Fibroblast of lung (primary cell): Measurements from ENCODE around the gene SMTN. TPM values are rescaled to one million over a fixed set of nuclear protein-coding genes. Genes with fewer than 3 reads are reported as not detected.

Experiments used
- DNase-seq, 2 donors: peaks; one replicate each; pipeline versions ENCODE4 v3.0.0 to v3.0.0-alpha.2; 2010; ENCODE audit warnings: low read depth in 2 of 2
- H2AFZ ChIP-seq: 2 replicates; pipeline ENCODE4 v1.5.1; 2012; ENCODE audit warnings: low read length, control low read depth, inconsistent platforms
- H3K27ac ChIP-seq: 2 replicates; pipeline ENCODE4 v1.5.1; 2011; ENCODE audit warnings: low read length, control low read depth; ENCODE audit not compliant: insufficient read depth
- H3K27me3 ChIP-seq: 2 replicates; pipeline ENCODE4 v1.5.1; 2011; ENCODE audit warnings: mild to moderate bottlenecking, low read length; ENCODE audit not compliant: control insufficient read depth, insufficient read depth
- H3K36me3 ChIP-seq: 2 replicates; pipeline ENCODE4 v1.5.1; 2011; ENCODE audit warnings: low read length; ENCODE audit not compliant: control insufficient read depth, insufficient read depth
- H3K4me1 ChIP-seq: 2 replicates; pipeline ENCODE4 v1.5.1; 2011; ENCODE audit warnings: low read length; ENCODE audit not compliant: control insufficient read depth, insufficient read depth; ENCODE audit errors: extremely low read depth
- H3K4me2 ChIP-seq: 2 replicates; pipeline ENCODE4 v1.5.1; 2011; ENCODE audit warnings: low read length, control low read depth; ENCODE audit not compliant: insufficient read depth; ENCODE audit errors: extremely low read depth
- H3K4me3 ChIP-seq, 4 experiments: fragments of 200-600 bp in 1 of 4; sonication (generic) in 1 of 4; replicated peaks in 1 of 4; 2 replicates each; pipeline ENCODE4 v1.5.1; 2011 to 2016; ENCODE audit warnings: low read length in 4 of 4, low read depth in 3 of 4, mild to moderate bottlenecking in 3 of 4, control low read depth in 2 of 4, inconsistent platforms in 1 of 4, mixed read lengths in 1 of 4; ENCODE audit not compliant: insufficient read depth in 1 of 4; ENCODE audit errors: control extremely low read depth in 1 of 4
- H3K79me2 ChIP-seq: 2 replicates; pipeline ENCODE4 v1.5.1; 2012; ENCODE audit warnings: mild to moderate bottlenecking, low read length, inconsistent platforms; ENCODE audit not compliant: control insufficient read depth, insufficient read depth
- H3K9ac ChIP-seq: 2 replicates; pipeline ENCODE4 v1.5.1; 2011; ENCODE audit warnings: mild to moderate bottlenecking, low read length, control low read depth; ENCODE audit not compliant: insufficient read depth
- H3K9me3 ChIP-seq: 2 replicates; pipeline ENCODE4 v1.5.1; 2012; ENCODE audit warnings: low read depth, low read length; ENCODE audit not compliant: control insufficient read depth, insufficient read depth
- H4K20me1 ChIP-seq: 2 replicates; pipeline ENCODE4 v1.5.1; 2011; ENCODE audit warnings: low read length; ENCODE audit not compliant: control insufficient read depth, insufficient read depth; ENCODE audit errors: extremely low read depth
- CTCF ChIP-seq, 2 donors: IDR thresholded peaks in 1 of 2; conservative IDR thresholded peaks in 1 of 2; 1 replicate in 1 of 2; 2 replicates in 1 of 2; pipeline ENCODE4 v1.5.1; 2011 to 2012; ENCODE audit warnings: low read length in 2 of 2, control low read depth in 1 of 2, inconsistent platforms in 1 of 2, low read depth in 1 of 2, mild to moderate bottlenecking in 1 of 2
- EZH2 ChIP-seq: IDR thresholded peaks from 2 replicates; pipeline ENCODE4 v1.5.1; 2012; ENCODE audit warnings: low read length, control low read depth, mild to moderate bottlenecking; ENCODE audit errors: missing control alignments
- polyA minus RNA-seq: library from RNA; depleted of rRNA, polyadenylated mRNA; stranded (reverse); fragments of >200 nt; gene quantifications from 2 replicates; pipeline ENCODE4 v1.2.3, GENCODE V29; 2011; ENCODE audit warnings: low replicate concordance
- polyA plus RNA-seq, 2 donors: library from polyadenylated mRNA; depleted of rRNA in 1 of 2; stranded (reverse) in 1 of 2; unstranded in 1 of 2; fragments of >200 nt; gene quantifications; 2 replicates each; pipeline ENCODE4 v1.2.1, GENCODE V29; 2011 to 2012; ENCODE audit warnings: missing spikeins in 1 of 2
- total RNA-seq: library from RNA; depleted of rRNA; stranded (reverse); fragments of >200 nt; gene quantifications from 2 replicates; pipeline ENCODE4 v1.2.1, GENCODE V29; 2014

SMTN gene
- total RNA-seq (79.4 and 95.1 TPM in 2 replicates), polyA plus RNA-seq (43.7 and 61.5 TPM in 2 replicates), polyA minus RNA-seq (126 and 165 TPM in 2 replicates)
- 79.5 and 122 TPM in 2 replicates for polyA plus RNA-seq (2012)

- peak within 1 kb of the TSS; percentile 87 for H3K4me2 ChIP-seq
- peak within 1 kb of the TSS; percentile 84 for H3K9ac ChIP-seq
- no peak for TF ChIP-seq EZH2
- TF ChIP-seq CTCF (conservative IDR thresholded peaks at IDR 0.05 in 1 of 2, IDR thresholded peaks at IDR 0.05 in 1 of 2; ENCODE audit: low read depth in 1 of 2, low read length in 2 of 2) = no peak
- peaks cover 46% of the 10 kb centered on the region for H3K79me2 ChIP-seq
- H3K36me3 ChIP-seq = peaks cover 11% of the 10 kb centered on the region
- peak within 1 kb of the TSS; percentile 88 for H3K27ac ChIP-seq
- peak; percentile 85 to 88 for DNase-seq
- peaks cover 22% of the 10 kb centered on the region for H3K4me1 ChIP-seq
- peak within 1 kb of the TSS; percentile 76 for H2AFZ ChIP-seq
- H3K9me3 ChIP-seq = no peaks in the 10 kb centered on the region
- H3K27me3 ChIP-seq = no peaks in the 10 kb centered on the region
- peak within 1 kb of the TSS; percentile 67 to 98 (median 90) for H3K4me3 ChIP-seq
- no peaks in the 10 kb centered on the region for H4K20me1 ChIP-seq
Measured at GRCh38 chr22:31080848-31081649, at the start of gene SMTN. SMTN (plus strand) TSS chr22:31081318; CDS start chr22:31083259, 1,941 bp downstream.

- H3K79me2 ChIP-seq = no peaks in the 10 kb centered on the region
- no peak overlapping the region for H3K9ac ChIP-seq
- H4K20me1 ChIP-seq = no peaks in the 10 kb centered on the region
- peak overlapping the region; percentile 22 to 38 (median 30) for H3K4me3 ChIP-seq
- H2AFZ ChIP-seq = peak overlapping the region; percentile 65
- H3K36me3 ChIP-seq = no peaks in the 10 kb centered on the region
- peak overlapping the region; percentile 83 for H3K4me2 ChIP-seq
- H3K27me3 ChIP-seq = no peaks in the 10 kb centered on the region
- peaks cover 16% of the 10 kb centered on the region for H3K4me1 ChIP-seq
- peak; percentile 33 to 65 for DNase-seq
- TF ChIP-seq CTCF (conservative IDR thresholded peaks at IDR 0.05 in 1 of 2, IDR thresholded peaks at IDR 0.05 in 1 of 2; ENCODE audit: low read depth in 1 of 2, low read length in 2 of 2) (no peak), EZH2 (no peak)
- H3K9me3 ChIP-seq = no peaks in the 10 kb centered on the region
- H3K27ac ChIP-seq = peak overlapping the region; percentile 44
Measured at GRCh38 chr22:31036671-31037550, 44.2 kb upstream of the SMTN start.

GRCh38 chr22:31038686-31039085 is 42.4 kb upstream of the SMTN start:
- H3K9ac ChIP-seq = no peak overlapping the region
- H3K9me3 ChIP-seq = no peaks in the 10 kb centered on the region
- no peak overlapping the region for H3K27ac ChIP-seq
- H3K27me3 ChIP-seq = no peaks in the 10 kb centered on the region
- no peak overlapping the region for H2AFZ ChIP-seq
- no peaks in the 10 kb centered on the region for H4K20me1 ChIP-seq
- no peaks in the 10 kb centered on the region for H3K36me3 ChIP-seq
- no peak overlapping the region for H3K4me2 ChIP-seq
- H3K4me1 ChIP-seq = peaks cover 16% of the 10 kb centered on the region
- DNase-seq = no peak
- H3K4me3 ChIP-seq = no peak overlapping the region
- H3K79me2 ChIP-seq = no peaks in the 10 kb centered on the region
- no peak for TF ChIP-seq CTCF (conservative IDR thresholded peaks at IDR 0.05 in 1 of 2, IDR thresholded peaks at IDR 0.05 in 1 of 2; ENCODE audit: low read depth in 1 of 2, low read length in 2 of 2)
- no peak for TF ChIP-seq EZH2
